A673 (cell line): ENCODE results near the gene PACRG. TPM values are rescaled to one million over a fixed set of nuclear protein-coding genes. Genes with fewer than 3 reads are reported as not detected.

ENCODE experiments used
- BruUV-seq: library from RNA; stranded (reverse); fragments of 400-500 nt; replicated peaks from 2 replicates; lab custom pipeline; 2021; lab: Mats Ljungman, UMichigan
- CTCF ChIA-PET: fragments of 300-600 bp; sonication (Branson Sonifier 250); formaldehyde crosslinking; loops from one replicate; lab custom pipeline; 2022; ENCODE audit warnings: antibody characterized with exemption; lab: Charles Lee
- POLR2A ChIA-PET: fragments of 300-600 bp; sonication (Branson Sonifier 250); formaldehyde crosslinking; loops from one replicate; lab custom pipeline; 2022; ENCODE audit warnings: antibody characterized with exemption; ENCODE audit not compliant: low non-redundant PET; lab: Charles Lee
- DNase-seq: peaks from one replicate; pipeline ENCODE4 v3.0.0-alpha.2; 2015; ENCODE audit warnings: low spot score
- H3K27ac ChIP-seq: fragments of 200-600 bp; sonication (generic); 2 replicates; pipeline ENCODE4 v1.5.1; 2016; ENCODE audit warnings: mixed run types, low read depth, mild to moderate bottlenecking, mixed read lengths, antibody characterized with exemption, low read length; ENCODE audit not compliant: poor library complexity, severe bottlenecking
- H3K27me3 ChIP-seq: fragments of 200-600 bp; sonication (generic); replicated peaks from 2 replicates; pipeline ENCODE4 v1.6.1; 2017; ENCODE audit warnings: mixed run types, low read depth, mild to moderate bottlenecking, mixed read lengths, antibody characterized with exemption, low read length; ENCODE audit not compliant: insufficient read depth, poor library complexity
- H3K36me3 ChIP-seq: fragments of 200-600 bp; sonication (generic); 2 replicates; pipeline ENCODE4 v1.6.1; 2016; ENCODE audit warnings: mixed run types, mild to moderate bottlenecking, mixed read lengths, antibody characterized with exemption, low read length; ENCODE audit not compliant: insufficient read depth, poor library complexity, severe bottlenecking
- H3K4me1 ChIP-seq: fragments of 200-600 bp; sonication (generic); 2 replicates; pipeline ENCODE4 v1.6.1; 2017; ENCODE audit warnings: mixed run types, mild to moderate bottlenecking, mixed read lengths, antibody characterized with exemption, low read length; ENCODE audit not compliant: insufficient read depth, poor library complexity, severe bottlenecking
- H3K4me3 ChIP-seq: fragments of 200-600 bp; sonication (generic); 2 replicates; pipeline ENCODE4 v1.5.1; 2016; ENCODE audit warnings: low read depth, mixed run types, mild to moderate bottlenecking, mixed read lengths, low read length; ENCODE audit not compliant: poor library complexity, severe bottlenecking
- H3K9me3 ChIP-seq: fragments of 200-600 bp; sonication (generic); 2 replicates; pipeline ENCODE4 v1.6.1; 2016; ENCODE audit warnings: mixed run types, low read depth, mild to moderate bottlenecking, mixed read lengths, antibody characterized with exemption, low read length; ENCODE audit not compliant: poor library complexity, severe bottlenecking
- CTCF ChIP-seq: fragments of 300-800, 200-600 bp; sonication (generic); conservative IDR thresholded peaks from 2 replicates; pipeline ENCODE4 v1.5.1; 2017; ENCODE audit warnings: low read depth, mild to moderate bottlenecking, antibody characterized with exemption, low read length, moderate library complexity, mixed read lengths
- EZH2 ChIP-seq: fragments of 200-600 bp; sonication (generic); IDR thresholded peaks from 2 replicates; pipeline ENCODE4 v1.6.1; 2017; ENCODE audit warnings: borderline replicate concordance, low read depth, mild to moderate bottlenecking, mixed read lengths, antibody characterized with exemption, low read length; ENCODE audit not compliant: poor library complexity, severe bottlenecking
- intact Hi-C: fragments of 100-400 bp; cut with micrococcal nuclease; formaldehyde crosslinking; loops from one replicate; pipeline ENCODE4 v1.10.0; 2022; ENCODE audit not compliant: unreplicated experiment
- total RNA-seq: library from RNA; stranded (reverse); gene quantifications from 2 replicates; pipeline ENCODE4 v1.2.3, GENCODE V29; 2021

Gene PACRG
- total RNA-seq, 1 experiment from 2014 or later: not detected

- H3K27me3 ChIP-seq: no peaks in the 10 kb centered on the region
- CTCF ChIA-PET: no interaction called here
- no peak overlapping the region for H3K27ac ChIP-seq
- no peak overlapping the region for H3K4me3 ChIP-seq
- DNase-seq: no peak
- no peaks in the 10 kb centered on the region for H3K9me3 ChIP-seq
- no TSS peak for BruUV-seq
- H3K4me1 ChIP-seq: peaks cover 11% of the 10 kb centered on the region
- POLR2A ChIA-PET: no interaction called here
- TF ChIP-seq EZH2: no peak
- TF ChIP-seq CTCF: no peak
- intact Hi-C loops: no loop called here
- no peaks in the 10 kb centered on the region for H3K36me3 ChIP-seq
Observed at GRCh38 chr6:163137398-163137881, 409.7 kb downstream of the PACRG start.

DNA sequence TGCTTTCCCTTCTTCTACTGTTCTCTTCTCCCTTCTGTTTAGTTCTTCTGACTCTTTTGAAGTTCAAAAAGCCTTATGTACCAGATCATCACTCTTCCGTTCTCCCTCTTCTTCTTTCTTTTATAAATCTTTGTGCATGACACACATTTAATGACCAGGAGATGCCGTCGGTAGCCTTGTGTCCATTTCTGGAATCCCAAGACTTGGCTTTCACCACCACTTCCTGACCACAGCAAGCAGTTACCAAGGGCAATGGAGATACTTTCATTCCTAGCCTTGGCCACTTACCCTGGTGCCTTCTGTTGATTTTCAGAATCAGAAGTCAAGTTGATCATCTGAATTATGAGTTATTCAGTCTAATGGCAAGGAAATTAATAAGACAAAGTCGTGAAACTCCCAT, 418.3 kb downstream of the PACRG start:
- TF ChIP-seq CTCF (no peak), EZH2 (no peak)
- intact Hi-C loops: no loop called here
- H3K4me1 ChIP-seq: no peaks in the 10 kb centered on the region
- H3K36me3 ChIP-seq: no peaks in the 10 kb centered on the region
- ChIA-PET CTCF (no interaction called here), POLR2A (no interaction called here)
- H3K27me3 ChIP-seq: no peaks in the 10 kb centered on the region
- DNase-seq: no peak
- H3K27ac ChIP-seq: no peak overlapping the region
- BruUV-seq: no TSS peak
- H3K4me3 ChIP-seq: no peak overlapping the region
- no peaks in the 10 kb centered on the region for H3K9me3 ChIP-seq

GRCh38 chr6:163147994-163148393, 420.2 kb downstream of the PACRG start:
- CTCF ChIA-PET: no interaction called here
- POLR2A ChIA-PET: no interaction called here
- BruUV-seq: no TSS peak

More at GRCh38 chr6:163147994-163148393, 420.2 kb downstream of the PACRG start:
- TF ChIP-seq EZH2 (no peak), CTCF (peak; percentile 20; the same call in 1 of the 2 replicates)
- no peaks in the 10 kb centered on the region for H3K4me1 ChIP-seq
- DNase-seq: no peak
- no peaks in the 10 kb centered on the region for H3K9me3 ChIP-seq
- intact Hi-C loops: no loop called here
- no peak overlapping the region for H3K27ac ChIP-seq
- no peaks in the 10 kb centered on the region for H3K27me3 ChIP-seq
- H3K36me3 ChIP-seq: no peaks in the 10 kb centered on the region
- H3K4me3 ChIP-seq: no peak overlapping the region
